ENCODE data around the gene LMO7. TPM values are rescaled to one million over a fixed set of nuclear protein-coding genes. Genes with fewer than 3 reads are reported as not detected.
A peak's percentile ranks its signal among the peaks of the same experiment; 100 is the strongest.

Gene LMO7
- total RNA-seq, 1 donor from 2014 or later = 73.3 TPM

GRCh38 chr13:75864718-75865117 is 228.6 kb downstream of the LMO7 start:
- Mint-ChIP-seq H3K9me3 (peaks cover 5% of the 10 kb centered on the region), H3K27me3 (no peaks in the 10 kb centered on the region), H3K36me3 (peaks cover 6% of the 10 kb centered on the region), H3K27ac (no peak overlapping the region), H3K4me1 (ENCODE audit: unreplicated experiment) (peaks cover 14% of the 10 kb centered on the region), H3K4me3 (no peak overlapping the region)
- no peak for DNase-seq (ENCODE audit: extremely low spot score, unreplicated experiment)
- TF ChIP-seq CTCF (conservative IDR thresholded peaks at IDR 0.05) = no peak

GRCh38 chr13:75867379-75868117 is 231.4 kb downstream of the LMO7 start:
- DNase-seq (ENCODE audit: extremely low spot score, unreplicated experiment) = no peak
- Mint-ChIP-seq H3K27ac (no peak overlapping the region), H3K4me3 (no peak overlapping the region), H3K4me1 (ENCODE audit: unreplicated experiment) (peaks cover 17% of the 10 kb centered on the region), H3K36me3 (no peaks in the 10 kb centered on the region), H3K9me3 (peaks cover 5% of the 10 kb centered on the region), H3K27me3 (peaks cover 3% of the 10 kb centered on the region)
- no peak for TF ChIP-seq CTCF (conservative IDR thresholded peaks at IDR 0.05)

- Mint-ChIP-seq H3K4me1 (ENCODE audit: unreplicated experiment) (peaks cover 21% of the 10 kb centered on the region), H3K4me3 (no peak overlapping the region), H3K27ac (no peak overlapping the region), H3K36me3 (no peaks in the 10 kb centered on the region), H3K9me3 (peaks cover 5% of the 10 kb centered on the region), H3K27me3 (peaks cover 3% of the 10 kb centered on the region)
- TF ChIP-seq CTCF (conservative IDR thresholded peaks at IDR 0.05) = no peak
- no peak for DNase-seq (ENCODE audit: extremely low spot score, unreplicated experiment)
These were observed 233.9 kb downstream of the LMO7 start for GRCh38 chr13:75869981-75870380.

GRCh38 chr13:75870397-75870903 is 234.3 kb downstream of the LMO7 start:
- H3K4me3 Mint-ChIP-seq = no peak overlapping the region
- peaks cover 23% of the 10 kb centered on the region for H3K4me1 Mint-ChIP-seq (ENCODE audit: unreplicated experiment)
- peaks cover 3% of the 10 kb centered on the region for H3K27me3 Mint-ChIP-seq
- DNase-seq (ENCODE audit: extremely low spot score, unreplicated experiment) = no peak
- peak; percentile 89 for TF ChIP-seq CTCF (conservative IDR thresholded peaks at IDR 0.05)
- peaks cover 5% of the 10 kb centered on the region for H3K9me3 Mint-ChIP-seq
- H3K27ac Mint-ChIP-seq = no peak overlapping the region
- no peaks in the 10 kb centered on the region for H3K36me3 Mint-ChIP-seq

GRCh38 chr13:75871059-75871458 is 234.9 kb downstream of the LMO7 start:
- H3K4me1 Mint-ChIP-seq (ENCODE audit: unreplicated experiment) = peaks cover 19% of the 10 kb centered on the region
- no peak overlapping the region for H3K4me3 Mint-ChIP-seq
- peaks cover 4% of the 10 kb centered on the region for H3K27me3 Mint-ChIP-seq
- peaks cover 5% of the 10 kb centered on the region for H3K9me3 Mint-ChIP-seq
- DNase-seq (ENCODE audit: extremely low spot score, unreplicated experiment) = no peak
- no peak for TF ChIP-seq CTCF (conservative IDR thresholded peaks at IDR 0.05)
- H3K36me3 Mint-ChIP-seq = no peaks in the 10 kb centered on the region
- no peak overlapping the region for H3K27ac Mint-ChIP-seq
